SU-DHL-6 (cell line): ENCODE measurements around the gene HOXD3.

Source experiments
- H2AFZ ChIP-seq: fragments of 200-600 bp; sonication (generic); 2 replicates; pipeline ENCODE4 v1.6.1; 2014; ENCODE audit warnings: low read depth, mild to moderate bottlenecking, moderate library complexity, mixed read lengths, antibody characterized with exemption, low read length; ENCODE audit not compliant: severe bottlenecking
- H3F3A ChIP-seq: fragments of 200-600 bp; shearing (Covaris generic); 2 replicates; pipeline ENCODE4 v1.6.0; 2016; ENCODE audit warnings: antibody characterized with exemption, mild to moderate bottlenecking; ENCODE audit not compliant: insufficient read depth
- H3K27ac ChIP-seq: fragments of 200-600 bp; sonication (generic); 2 replicates; pipeline ENCODE4 v1.5.1; 2016; ENCODE audit warnings: low read depth, mild to moderate bottlenecking, low read length, moderate library complexity, mixed read lengths
- H3K27me3 ChIP-seq: fragments of 200-600 bp; sonication (generic), shearing (Covaris generic); 2 replicates; pipeline ENCODE4 v1.6.0; 2014; ENCODE audit warnings: mild to moderate bottlenecking, low read length
- H3K36me3 ChIP-seq: fragments of 200-600 bp; sonication (generic); 2 replicates; pipeline ENCODE4 v1.6.1; 2014; ENCODE audit warnings: mild to moderate bottlenecking, low read length, mixed read lengths
- H3K4me2 ChIP-seq: fragments of 300-600, 200-600 bp; shearing (Covaris generic), sonication (generic); 2 replicates; pipeline ENCODE4 v1.6.0; 2014; ENCODE audit warnings: low read length, low read depth, mild to moderate bottlenecking; ENCODE audit not compliant: poor library complexity, severe bottlenecking
- H3K4me3 ChIP-seq: fragments of 200-600 bp; sonication (generic); 2 replicates; pipeline ENCODE4 v1.5.1; 2014; ENCODE audit warnings: antibody characterized with exemption, low read length, mild to moderate bottlenecking, mixed read lengths; ENCODE audit not compliant: insufficient read depth, poor library complexity, severe bottlenecking
- H3K79me2 ChIP-seq: fragments of 200-600 bp; sonication (generic); 2 replicates; pipeline ENCODE4 v1.6.1; 2014; ENCODE audit warnings: mild to moderate bottlenecking, low read length, moderate library complexity; ENCODE audit not compliant: insufficient read depth
- H3K9ac ChIP-seq: fragments of 200-600 bp; sonication (generic); 2 replicates; pipeline ENCODE4 v1.7.0; 2014; ENCODE audit warnings: mild to moderate bottlenecking, low read length
- H3K9me2 ChIP-seq: fragments of 200-600 bp; sonication (generic); replicated peaks from 2 replicates; pipeline ENCODE4 v1.6.1; 2014; ENCODE audit warnings: low read length; ENCODE audit not compliant: insufficient read depth
- H3K9me3 ChIP-seq: fragments of 200-600 bp; sonication (generic); 2 replicates; pipeline ENCODE4 v1.6.1; 2014; ENCODE audit warnings: low read length, mixed read lengths; ENCODE audit not compliant: insufficient read depth
- H4K20me1 ChIP-seq: fragments of 200-600 bp; sonication (generic); 2 replicates; pipeline ENCODE4 v1.6.1; 2014; ENCODE audit warnings: low read depth, mild to moderate bottlenecking, antibody characterized with exemption, low read length, moderate library complexity, mixed read lengths
- EZH2phosphoT487 ChIP-seq: fragments of 200-600 bp; sonication (generic), shearing (Covaris generic); conservative IDR thresholded peaks from 2 replicates; pipeline ENCODE4 v1.6.1; 2018; ENCODE audit warnings: mild to moderate bottlenecking, antibody characterized with exemption, low read length, moderate library complexity, mixed read lengths
- TF ChIP-seq, protein P1 (sequence below): fragments of 200-600 bp; sonication (generic); IDR thresholded peaks from one replicate; pipeline ENCODE4 v1.5.1; 2017; ENCODE audit warnings: antibody characterized with exemption, mild to moderate bottlenecking, low read length, moderate library complexity; ENCODE audit not compliant: insufficient read depth, poor library complexity, severe bottlenecking

The HOXD3 gene

DNA sequence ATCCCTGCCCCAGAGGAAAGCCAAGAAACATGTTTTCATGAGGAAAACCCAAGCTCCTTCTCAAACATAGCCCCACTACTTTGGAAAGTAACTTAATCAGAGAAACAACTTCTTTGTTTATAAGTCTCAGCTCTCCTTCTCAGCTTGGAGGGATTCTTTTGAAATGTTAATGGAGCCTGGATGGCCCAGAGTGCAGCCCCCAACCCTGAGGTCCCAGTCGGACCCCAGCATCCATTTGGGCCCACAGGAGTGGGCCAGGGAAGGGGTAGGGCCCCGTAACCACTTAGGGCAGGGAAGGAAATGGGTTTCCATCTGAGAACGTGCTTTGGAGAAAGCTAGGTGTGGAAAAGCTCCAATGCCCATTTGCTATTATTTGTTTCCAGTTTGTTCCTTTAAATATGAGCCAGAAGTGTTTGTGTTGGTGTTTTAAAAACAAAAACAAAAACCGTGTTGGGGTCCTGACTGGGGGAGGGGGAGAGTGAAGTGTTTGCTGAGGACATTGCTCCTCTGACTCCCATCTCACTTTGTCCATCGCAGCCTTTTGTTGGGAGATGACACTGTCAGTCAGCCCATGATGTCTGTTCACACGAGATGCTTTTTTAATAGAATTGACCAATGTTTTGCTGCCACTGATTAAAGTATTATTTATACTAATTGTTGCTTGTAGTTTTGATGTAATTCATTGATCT, 1.6 kb upstream of the HOXD3 start:
- H3K27me3 ChIP-seq: no peaks in the 10 kb centered on the region
- H3K4me3 ChIP-seq: no peak overlapping the region
- H3K4me2 ChIP-seq: no peak overlapping the region
- H3K27ac ChIP-seq: no peak overlapping the region
- no peaks in the 10 kb centered on the region for H4K20me1 ChIP-seq
- no peaks in the 10 kb centered on the region for H3K79me2 ChIP-seq
- no peaks in the 10 kb centered on the region for H3K9me3 ChIP-seq
- H3F3A ChIP-seq: no peaks in the 10 kb centered on the region
- no peaks in the 10 kb centered on the region for H3K9me2 ChIP-seq
- TF ChIP-seq, protein P1, sequence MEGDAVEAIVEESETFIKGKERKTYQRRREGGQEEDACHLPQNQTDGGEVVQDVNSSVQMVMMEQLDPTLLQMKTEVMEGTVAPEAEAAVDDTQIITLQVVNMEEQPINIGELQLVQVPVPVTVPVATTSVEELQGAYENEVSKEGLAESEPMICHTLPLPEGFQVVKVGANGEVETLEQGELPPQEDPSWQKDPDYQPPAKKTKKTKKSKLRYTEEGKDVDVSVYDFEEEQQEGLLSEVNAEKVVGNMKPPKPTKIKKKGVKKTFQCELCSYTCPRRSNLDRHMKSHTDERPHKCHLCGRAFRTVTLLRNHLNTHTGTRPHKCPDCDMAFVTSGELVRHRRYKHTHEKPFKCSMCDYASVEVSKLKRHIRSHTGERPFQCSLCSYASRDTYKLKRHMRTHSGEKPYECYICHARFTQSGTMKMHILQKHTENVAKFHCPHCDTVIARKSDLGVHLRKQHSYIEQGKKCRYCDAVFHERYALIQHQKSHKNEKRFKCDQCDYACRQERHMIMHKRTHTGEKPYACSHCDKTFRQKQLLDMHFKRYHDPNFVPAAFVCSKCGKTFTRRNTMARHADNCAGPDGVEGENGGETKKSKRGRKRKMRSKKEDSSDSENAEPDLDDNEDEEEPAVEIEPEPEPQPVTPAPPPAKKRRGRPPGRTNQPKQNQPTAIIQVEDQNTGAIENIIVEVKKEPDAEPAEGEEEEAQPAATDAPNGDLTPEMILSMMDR: no peak
- no peak for TF ChIP-seq EZH2phosphoT487
- H3K36me3 ChIP-seq: no peaks in the 10 kb centered on the region
- no peak overlapping the region for H3K9ac ChIP-seq
- no peak overlapping the region for H2AFZ ChIP-seq

DNA sequence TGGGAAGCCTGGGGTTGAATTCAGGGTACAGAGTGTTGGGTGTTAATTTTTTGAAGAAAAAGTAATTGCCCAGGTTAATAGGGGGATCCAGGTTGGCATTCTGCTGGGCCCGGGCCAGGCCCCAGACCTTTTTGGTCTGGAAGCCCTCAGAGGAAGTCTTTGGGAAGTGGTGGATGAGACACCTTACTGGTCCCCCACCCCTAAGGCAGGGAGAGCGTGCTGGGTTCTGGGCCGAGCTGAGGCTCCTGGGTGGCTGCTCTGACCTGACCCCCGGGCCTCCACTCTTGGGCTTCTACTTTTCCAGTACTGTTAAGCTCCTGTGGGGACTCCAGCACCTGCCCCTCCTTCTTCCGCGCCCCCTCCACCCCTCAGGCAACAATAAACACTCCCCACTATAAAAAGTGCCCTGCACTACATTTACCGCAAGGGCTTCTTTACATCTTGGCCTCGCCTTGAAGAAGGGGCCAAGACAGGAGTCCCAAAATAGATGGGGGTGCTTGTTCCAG, 753 bp upstream of the HOXD3 start:
- H3K4me2 ChIP-seq: no peak overlapping the region
- H3K36me3 ChIP-seq: no peaks in the 10 kb centered on the region
- H3K4me3 ChIP-seq: no peak overlapping the region
- H2AFZ ChIP-seq: no peak overlapping the region
- H3K9ac ChIP-seq: no peak overlapping the region
- H3F3A ChIP-seq: no peaks in the 10 kb centered on the region
- no peaks in the 10 kb centered on the region for H3K9me2 ChIP-seq
- H3K27ac ChIP-seq: no peak overlapping the region
- H3K9me3 ChIP-seq: no peaks in the 10 kb centered on the region
- no peaks in the 10 kb centered on the region for H4K20me1 ChIP-seq
- no peaks in the 10 kb centered on the region for H3K27me3 ChIP-seq
- TF ChIP-seq EZH2phosphoT487: no peak
- TF ChIP-seq, protein P1: no peak
- H3K79me2 ChIP-seq: no peaks in the 10 kb centered on the region

DNA sequence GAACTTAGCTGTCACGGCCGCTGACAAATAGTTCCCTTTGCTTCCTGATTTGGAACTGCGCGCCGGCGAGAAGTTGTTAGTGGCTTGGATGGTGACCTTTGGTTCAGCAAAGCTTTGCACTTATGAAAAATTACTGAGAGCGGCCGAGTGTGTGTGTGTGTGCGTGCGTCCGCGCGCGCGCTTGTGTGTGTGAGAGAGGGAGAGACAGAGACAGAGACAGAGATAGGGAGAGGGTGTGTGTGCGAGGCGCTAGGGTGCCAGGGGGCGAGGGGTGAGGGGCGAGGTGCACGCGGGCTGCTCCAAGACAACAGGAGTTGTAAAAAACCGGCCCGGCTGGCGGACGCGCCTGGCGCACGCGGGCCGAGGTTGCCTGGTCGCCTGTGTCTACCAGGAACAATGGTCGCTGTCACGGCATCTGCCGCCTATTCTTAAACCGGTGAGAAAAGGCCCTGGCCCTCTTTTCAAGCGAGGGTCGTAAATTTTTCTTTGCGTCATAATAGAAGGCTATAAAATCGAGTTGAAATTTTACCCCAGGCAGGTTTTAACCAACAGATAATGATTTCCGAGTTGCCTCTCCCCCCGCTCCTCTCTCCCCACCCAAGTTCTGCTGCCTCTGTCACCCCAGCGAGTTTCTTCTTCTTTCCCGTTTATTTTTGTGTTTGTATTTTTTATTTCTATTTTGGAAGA, 535 bp downstream of the HOXD3 start:
- Histone ChIP-seq H3K4me3 (no peak overlapping the region), H3F3A (no peaks in the 10 kb centered on the region), H3K9me3 (no peaks in the 10 kb centered on the region), H3K79me2 (no peaks in the 10 kb centered on the region), H2AFZ (no peak overlapping the region), H3K9ac (no peak overlapping the region), H3K27ac (no peak overlapping the region), H3K27me3 (no peaks in the 10 kb centered on the region), H3K4me2 (no peak overlapping the region), H4K20me1 (no peaks in the 10 kb centered on the region), H3K9me2 (no peaks in the 10 kb centered on the region), H3K36me3 (no peaks in the 10 kb centered on the region)
- TF ChIP-seq, protein P1: no peak
- no peak for TF ChIP-seq EZH2phosphoT487
